AG10803 (cell line): Measurements from ENCODE around the gene KLHDC7A.

Experiments used
- DNase-seq: peaks from one replicate; pipeline ENCODE4 v3.0.0; 2010; ENCODE audit warnings: low read depth
- H3K4me3 ChIP-seq: 2 replicates; pipeline ENCODE4 v1.5.1; 2011; ENCODE audit warnings: mild to moderate bottlenecking, low read length, control low read depth
- CTCF ChIP-seq: conservative IDR thresholded peaks from 2 replicates; pipeline ENCODE4 v1.5.1; 2011; ENCODE audit warnings: mild to moderate bottlenecking, low read length, control low read depth, inconsistent platforms

The KLHDC7A gene

GRCh38 chr1:18474559-18475175 lies 6.1 kb upstream of the KLHDC7A start:
- no peak for TF ChIP-seq CTCF
- no peak overlapping the region for H3K4me3 ChIP-seq
- no peak for DNase-seq

- DNase-seq, result no peak
- no peak for TF ChIP-seq CTCF
- H3K4me3 ChIP-seq, result no peak overlapping the region
These were observed 5.4 kb upstream of the KLHDC7A start for GRCh38 chr1:18475234-18475905.

DNA sequence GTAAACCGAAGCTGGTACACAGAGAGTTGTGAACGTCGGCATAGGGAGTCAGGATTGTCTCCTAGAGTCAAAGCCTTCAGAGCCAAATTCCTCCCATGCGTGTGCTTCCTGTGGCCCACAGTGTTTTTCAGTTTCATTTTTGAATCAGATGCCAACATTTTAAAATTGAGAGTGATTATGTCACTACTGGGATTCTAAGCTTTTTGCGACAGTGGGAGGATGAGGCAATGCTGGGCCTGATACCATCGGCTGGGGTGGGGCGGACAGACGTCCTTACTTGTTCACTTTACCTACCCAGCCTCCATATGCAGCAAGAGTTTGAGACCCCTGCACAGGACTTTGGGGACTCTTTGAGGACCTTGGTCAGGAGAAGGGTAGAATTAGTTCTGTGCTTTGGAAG lies 1.3 kb upstream of the KLHDC7A start:
- TF ChIP-seq CTCF, result no peak
- DNase-seq, result peak; percentile 3
- no peak overlapping the region for H3K4me3 ChIP-seq

GRCh38 chr1:18481190-18481920 lies 625 bp downstream of the KLHDC7A start:
- DNase-seq, result no peak
- TF ChIP-seq CTCF, result no peak
- H3K4me3 ChIP-seq, result no peak overlapping the region

- no peak overlapping the region for H3K4me3 ChIP-seq
- TF ChIP-seq CTCF, result no peak
- no peak for DNase-seq
These were observed 1.4 kb downstream of the KLHDC7A start for GRCh38 chr1:18481921-18482701.

- H3K4me3 ChIP-seq, result no peak overlapping the region
- no peak for DNase-seq
- no peak for TF ChIP-seq CTCF
These were observed 2.1 kb downstream of the KLHDC7A start for GRCh38 chr1:18482721-18483425.
